Esophagus squamous epithelium (tissue), 5 donors: ENCODE data around the gene DEF6. TPM values are rescaled to one million over a fixed set of nuclear protein-coding genes. Genes with fewer than 3 reads are reported as not detected.

Source experiments
- DNase-seq: peaks from one replicate; lab custom pipeline; 2025; lab: John Stamatoyannopoulos, UW
- H3K27ac ChIP-seq, 4 donors: fragments of 200-600 bp; sonication (generic); one replicate each; pipeline ENCODE4 v1.5.1; 2016 to 2019; ENCODE audit warnings: mild to moderate bottlenecking in 1 of 4
- H3K27me3 ChIP-seq, 4 donors: fragments of 200-600 bp; sonication (generic); 1 replicate in 3 of 4; 2 replicates in 1 of 4; pipeline versions ENCODE4 v1.5.1 to v1.6.0; 2017 to 2021; ENCODE audit warnings: antibody characterized with exemption in 1 of 4
- H3K36me3 ChIP-seq, 3 donors: fragments of 200-600 bp; sonication (generic); one replicate each; pipeline ENCODE4 v1.5.1; 2016 to 2019
- H3K4me1 ChIP-seq, 3 donors: fragments of 200-600 bp; sonication (generic); one replicate each; pipeline ENCODE4 v1.5.1; 2017 to 2019
- H3K4me3 ChIP-seq, 4 donors: fragments of 200-600 bp; sonication (generic); 1 replicate in 3 of 4; 2 replicates in 1 of 4; pipeline ENCODE4 v1.5.1; 2016 to 2019; ENCODE audit warnings: mild to moderate bottlenecking in 2 of 4, moderate library complexity in 1 of 4
- H3K9me3 ChIP-seq, 3 donors: fragments of 200-600 bp; sonication (generic); one replicate each; pipeline ENCODE4 v1.5.1; 2016 to 2019
- CTCF ChIP-seq, 6 experiments: fragments of 450-650 bp in 4 of 6; fragments of 200-600 bp in 2 of 6; sonication (generic) in 2 of 6; IDR thresholded peaks; one replicate each; pipeline ENCODE4 v1.5.1; 2016 to 2019; ENCODE audit warnings: antibody characterized with exemption in 6 of 6, mild to moderate bottlenecking in 4 of 6, moderate library complexity in 4 of 6
- POLR2A ChIP-seq, 4 donors: fragments of 450-650 bp; IDR thresholded peaks; one replicate each; pipeline ENCODE4 v1.6.1; 2017; ENCODE audit warnings: antibody characterized with exemption in 4 of 4, mild to moderate bottlenecking in 4 of 4, moderate library complexity in 3 of 4
- WGBS, 2 donors: methylation state at CpG; one replicate each; pipeline ENCODE4 v1.1.5; 2018; 5-methylcytosine and 5-hydroxymethylcytosine counted together
- intact Hi-C: fragments of 100-400 bp; cut with DNase I; formaldehyde crosslinking; loops from one replicate; pipeline ENCODE4 v1.15.0; 2022
- total RNA-seq, 4 donors: library from RNA; depleted of rRNA; stranded (reverse); fragments of >200 nt; gene quantifications; one replicate each; pipeline ENCODE4 v1.1.0, GENCODE V29; 2016
- donor health status: DM: yes; HTN: yes; CAD: no.

The DEF6 gene
- total RNA-seq, 4 donors from 2014 or later, result 20.5 to 38.0 (median 25.2) TPM

GRCh38 chr6:35309611-35310264, 12.1 kb downstream of the DEF6 start:
- WGBS, 2 donors, result 88 to 91% methylated on average over 9 of the region's 9 CpGs
- TF ChIP-seq CTCF (IDR thresholded peaks at IDR 0.05), result no peak
- no peak for TF ChIP-seq POLR2A (IDR thresholded peaks at IDR 0.05)
- Histone ChIP-seq H3K27ac (peak overlapping the region in 1 of 4 donors; percentile 56), H3K4me1 (peaks cover 0 to 26% (median 3%) of the 10 kb centered on the region in 3 donors), H3K4me3 (no peak overlapping the region), H3K9me3 (no peaks in the 10 kb centered on the region), H3K27me3 (no peaks in the 10 kb centered on the region), H3K36me3 (peaks cover 0 to 73% (median 0%) of the 10 kb centered on the region in 3 donors)
- no peak for DNase-seq
- intact Hi-C loops, result no loop called here

GRCh38 chr6:35310265-35310831, 12.7 kb downstream of the DEF6 start:
- no peak overlapping the region for H3K4me3 ChIP-seq
- 74 to 100% methylated on average over 4 to 6 of the region's 6 CpGs for WGBS, 2 donors
- no peaks in the 10 kb centered on the region for H3K9me3 ChIP-seq
- H3K27me3 ChIP-seq, result no peaks in the 10 kb centered on the region
- H3K4me1 ChIP-seq, result peaks cover 0 to 22% (median 3%) of the 10 kb centered on the region in 3 donors
- peak overlapping the region in 1 of 4 donors; percentile 56 for H3K27ac ChIP-seq
- TF ChIP-seq POLR2A (IDR thresholded peaks at IDR 0.05) (no peak), CTCF (IDR thresholded peaks at IDR 0.05) (no peak)
- H3K36me3 ChIP-seq, result peaks cover 0 to 67% (median 0%) of the 10 kb centered on the region in 3 donors
- intact Hi-C loops, result no loop called here
- DNase-seq, result no peak

- Histone ChIP-seq H3K4me3 (peak overlapping the region in 1 of 4 donors; percentile 2), H3K27ac (peak overlapping the region; percentile 26 to 56 (median 30)), H3K27me3 (no peaks in the 10 kb centered on the region), H3K36me3 (peaks cover 0 to 59% (median 0%) of the 10 kb centered on the region in 3 donors), H3K4me1 (peaks cover 0 to 22% (median 3%) of the 10 kb centered on the region in 3 donors), H3K9me3 (no peaks in the 10 kb centered on the region)
- DNase-seq, result no peak
- WGBS, 2 donors, result 56 to 67% methylated on average over 1 to 6 of the region's 6 CpGs
- intact Hi-C loops, result no loop called here
- TF ChIP-seq CTCF (IDR thresholded peaks at IDR 0.05) (no peak), POLR2A (IDR thresholded peaks at IDR 0.05) (no peak)
These were observed 13.9 kb downstream of the DEF6 start for GRCh38 chr6:35311390-35312075.

- peak overlapping the region; percentile 26 to 56 (median 30) for H3K27ac ChIP-seq
- peaks cover 0 to 52% (median 0%) of the 10 kb centered on the region in 3 donors for H3K36me3 ChIP-seq
- peaks cover 0 to 22% (median 3%) of the 10 kb centered on the region in 3 donors for H3K4me1 ChIP-seq
- intact Hi-C loops, result no loop called here
- no peak for DNase-seq
- H3K27me3 ChIP-seq, result no peaks in the 10 kb centered on the region
- TF ChIP-seq POLR2A (IDR thresholded peaks at IDR 0.05), result no peak
- no peak for TF ChIP-seq CTCF (IDR thresholded peaks at IDR 0.05)
- H3K4me3 ChIP-seq, result no peak overlapping the region
- WGBS, 2 donors, result 88 to 89% methylated on average over 7 to 11 of the region's 19 CpGs
- H3K9me3 ChIP-seq, result no peaks in the 10 kb centered on the region
These were observed 14.6 kb downstream of the DEF6 start for GRCh38 chr6:35312076-35312800.
